DOHH2 (cell line): ENCODE measurements around the gene EYA2.

Source experiments
- H3F3A ChIP-seq: fragments of 200-600 bp; sonication (generic), shearing (Covaris generic); 2 replicates; pipeline ENCODE4 v1.6.0; 2016; ENCODE audit warnings: antibody characterized with exemption, mild to moderate bottlenecking; ENCODE audit not compliant: control insufficient read depth, insufficient read depth
- H3K27ac ChIP-seq: fragments of 200-600 bp; sonication (generic); 2 replicates; pipeline ENCODE4 v1.5.1; 2014; ENCODE audit warnings: low read depth, mild to moderate bottlenecking, low read length, moderate library complexity
- H3K27me3 ChIP-seq: fragments of 200-600 bp; sonication (generic); 2 replicates; pipeline ENCODE4 v1.6.1; 2014; ENCODE audit warnings: mild to moderate bottlenecking, low read length, mixed read lengths; ENCODE audit not compliant: control insufficient read depth
- H3K36me3 ChIP-seq: fragments of 200-600 bp; sonication (generic); 2 replicates; pipeline ENCODE4 v1.6.1; 2014; ENCODE audit warnings: mild to moderate bottlenecking, low read length, moderate library complexity, mixed read lengths; ENCODE audit not compliant: control insufficient read depth
- H3K4me1 ChIP-seq: fragments of 200-600 bp; sonication (generic); 2 replicates; pipeline ENCODE4 v1.6.1; 2014; ENCODE audit warnings: mild to moderate bottlenecking, low read length, mixed read lengths; ENCODE audit not compliant: control insufficient read depth
- H3K4me2 ChIP-seq: fragments of 200-600 bp; sonication (generic); 2 replicates; pipeline ENCODE4 v1.6.0; 2014; ENCODE audit warnings: mild to moderate bottlenecking, low read length, moderate library complexity
- H3K4me3 ChIP-seq: fragments of 200-600 bp; sonication (generic); 2 replicates; pipeline ENCODE4 v1.5.1; 2014; ENCODE audit warnings: mild to moderate bottlenecking, low read length, mixed read lengths
- H3K79me2 ChIP-seq: fragments of 200-600 bp; sonication (generic); 2 replicates; pipeline ENCODE4 v1.6.1; 2014; ENCODE audit warnings: mild to moderate bottlenecking, low read length, mixed read lengths; ENCODE audit not compliant: control insufficient read depth
- H3K9me2 ChIP-seq: fragments of 200-600 bp; sonication (generic); replicated peaks from 2 replicates; pipeline ENCODE4 v1.6.1; 2014; ENCODE audit warnings: mild to moderate bottlenecking, low read length, mixed read lengths; ENCODE audit not compliant: control insufficient read depth
- H3K9me3 ChIP-seq: fragments of 200-600 bp; sonication (generic); 2 replicates; pipeline ENCODE4 v1.6.1; 2014; ENCODE audit warnings: antibody characterized with exemption, low read length, mixed read lengths; ENCODE audit not compliant: control insufficient read depth, insufficient read depth
- H4K20me1 ChIP-seq: fragments of 200-600 bp; sonication (generic); 2 replicates; pipeline ENCODE4 v1.6.0; 2014; ENCODE audit warnings: low read depth, mild to moderate bottlenecking, antibody characterized with exemption, low read length, moderate library complexity; ENCODE audit not compliant: control insufficient read depth, insufficient read depth
- CTCF ChIP-seq: fragments of 200-600 bp; sonication (generic); IDR thresholded peaks from one replicate; pipeline ENCODE4 v1.5.1; 2014; ENCODE audit warnings: antibody characterized with exemption, mild to moderate bottlenecking, low read depth, low read length; ENCODE audit not compliant: poor library complexity, severe bottlenecking
- EZH2phosphoT487 ChIP-seq: fragments of 200-600 bp; sonication (generic); IDR thresholded peaks from 2 replicates; pipeline ENCODE4 v1.6.1; 2017; ENCODE audit warnings: borderline replicate concordance, mild to moderate bottlenecking, antibody characterized with exemption, low read length, moderate library complexity, mixed read lengths

EYA2 gene

GRCh38 chr20:46898423-46898822 lies 3.8 kb downstream of the EYA2 start:
- no peaks in the 10 kb centered on the region for H3K9me3 ChIP-seq
- peaks cover 5% of the 10 kb centered on the region; the same call in 1 of the 2 replicates for H3K4me1 ChIP-seq
- no peak overlapping the region for H3K4me3 ChIP-seq
- H4K20me1 ChIP-seq: no peaks in the 10 kb centered on the region
- H3K9me2 ChIP-seq: no peaks in the 10 kb centered on the region
- peaks cover 13% of the 10 kb centered on the region for H3K27me3 ChIP-seq
- H3K79me2 ChIP-seq: no peaks in the 10 kb centered on the region
- no peaks in the 10 kb centered on the region for H3F3A ChIP-seq
- TF ChIP-seq CTCF: no peak
- TF ChIP-seq EZH2phosphoT487: no peak
- H3K4me2 ChIP-seq: no peak overlapping the region
- H3K36me3 ChIP-seq: no peaks in the 10 kb centered on the region
- H3K27ac ChIP-seq: no peak overlapping the region

- H3K4me1 ChIP-seq: peaks cover 5% of the 10 kb centered on the region; the same call in 1 of the 2 replicates
- no peak overlapping the region for H3K4me2 ChIP-seq
- H3K36me3 ChIP-seq: no peaks in the 10 kb centered on the region
- H3K4me3 ChIP-seq: no peak overlapping the region
- H3K9me2 ChIP-seq: no peaks in the 10 kb centered on the region
- H4K20me1 ChIP-seq: no peaks in the 10 kb centered on the region
- no peak overlapping the region for H3K27ac ChIP-seq
- no peaks in the 10 kb centered on the region for H3K79me2 ChIP-seq
- H3K27me3 ChIP-seq: peaks cover 13% of the 10 kb centered on the region
- TF ChIP-seq EZH2phosphoT487 (no peak), CTCF (no peak)
- H3K9me3 ChIP-seq: no peaks in the 10 kb centered on the region
- no peaks in the 10 kb centered on the region for H3F3A ChIP-seq
These were observed 5.0 kb downstream of the EYA2 start for GRCh38 chr20:46899621-46900020.

GRCh38 chr20:46900086-46900485 lies 5.4 kb downstream of the EYA2 start:
- H3K4me1 ChIP-seq: peaks cover 5% of the 10 kb centered on the region; the same call in 1 of the 2 replicates
- H3K9me3 ChIP-seq: no peaks in the 10 kb centered on the region
- TF ChIP-seq CTCF: no peak
- TF ChIP-seq EZH2phosphoT487: no peak
- H3K9me2 ChIP-seq: no peaks in the 10 kb centered on the region
- no peaks in the 10 kb centered on the region for H3F3A ChIP-seq
- peaks cover 12% of the 10 kb centered on the region for H3K27me3 ChIP-seq
- H3K36me3 ChIP-seq: no peaks in the 10 kb centered on the region
- no peaks in the 10 kb centered on the region for H3K79me2 ChIP-seq
- no peak overlapping the region for H3K4me3 ChIP-seq
- no peak overlapping the region for H3K27ac ChIP-seq
- H4K20me1 ChIP-seq: no peaks in the 10 kb centered on the region
- no peak overlapping the region for H3K4me2 ChIP-seq
